Omental fat pad (tissue), 4 donors: ENCODE results near the gene CACNA1I. TPM values are rescaled to one million over a fixed set of nuclear protein-coding genes. Genes with fewer than 3 reads are reported as not detected.

Experiments used
- ATAC-seq: fragments of 150-250 bp; one replicate; pipeline ENCODE4 v1.9.1; 2016; ENCODE audit warnings: mild to moderate bottlenecking, moderate library complexity; ENCODE audit not compliant: low FRiP score
- DNase-seq: peaks from one replicate; pipeline ENCODE4 v3.0.0-alpha.2; 2019; ENCODE audit warnings: low spot score
- CTCF ChIP-seq, 3 donors: fragments of 450-650 bp; IDR thresholded peaks; one replicate each; pipeline ENCODE4 v1.5.1; 2016 to 2017; ENCODE audit warnings: antibody characterized with exemption in 3 of 3, mild to moderate bottlenecking in 3 of 3, moderate library complexity in 2 of 3
- total RNA-seq, 4 donors: library from RNA; depleted of rRNA; stranded (reverse); fragments of >200 nt; gene quantifications; one replicate each; pipeline ENCODE4 v1.1.0, GENCODE V29; 2016

Gene CACNA1I
- total RNA-seq, 4 donors from 2014 or later: 0.09 to 0.38 (median 0.26) TPM

- TF ChIP-seq CTCF (IDR thresholded peaks at IDR 0.05): no peak
- no peak for DNase-seq
- ATAC-seq: no peak
Measured at GRCh38 chr22:39560127-39560526, 10.4 kb upstream of the CACNA1I start.

- ATAC-seq (no peak), DNase-seq (no peak)
- TF ChIP-seq CTCF (IDR thresholded peaks at IDR 0.05): no peak
Measured at GRCh38 chr22:39562839-39563489, 7.6 kb upstream of the CACNA1I start.

GRCh38 chr22:39563571-39564428 lies 6.8 kb upstream of the CACNA1I start:
- no peak for TF ChIP-seq CTCF (IDR thresholded peaks at IDR 0.05)
- ATAC-seq (no peak), DNase-seq (no peak)

GRCh38 chr22:39565414-39565944 lies 5.1 kb upstream of the CACNA1I start:
- TF ChIP-seq CTCF (IDR thresholded peaks at IDR 0.05): no peak
- ATAC-seq: no peak
- no peak for DNase-seq

- no peak for DNase-seq
- ATAC-seq: no peak
- TF ChIP-seq CTCF (IDR thresholded peaks at IDR 0.05): no peak
Measured at GRCh38 chr22:39567135-39567946, 3.2 kb upstream of the CACNA1I start.

- DNase-seq (no peak), ATAC-seq (no peak)
- no peak for TF ChIP-seq CTCF (IDR thresholded peaks at IDR 0.05)
Measured at GRCh38 chr22:39568278-39568981, 2.1 kb upstream of the CACNA1I start.
